ENCODE results near the gene MB.

MB gene

DNA sequence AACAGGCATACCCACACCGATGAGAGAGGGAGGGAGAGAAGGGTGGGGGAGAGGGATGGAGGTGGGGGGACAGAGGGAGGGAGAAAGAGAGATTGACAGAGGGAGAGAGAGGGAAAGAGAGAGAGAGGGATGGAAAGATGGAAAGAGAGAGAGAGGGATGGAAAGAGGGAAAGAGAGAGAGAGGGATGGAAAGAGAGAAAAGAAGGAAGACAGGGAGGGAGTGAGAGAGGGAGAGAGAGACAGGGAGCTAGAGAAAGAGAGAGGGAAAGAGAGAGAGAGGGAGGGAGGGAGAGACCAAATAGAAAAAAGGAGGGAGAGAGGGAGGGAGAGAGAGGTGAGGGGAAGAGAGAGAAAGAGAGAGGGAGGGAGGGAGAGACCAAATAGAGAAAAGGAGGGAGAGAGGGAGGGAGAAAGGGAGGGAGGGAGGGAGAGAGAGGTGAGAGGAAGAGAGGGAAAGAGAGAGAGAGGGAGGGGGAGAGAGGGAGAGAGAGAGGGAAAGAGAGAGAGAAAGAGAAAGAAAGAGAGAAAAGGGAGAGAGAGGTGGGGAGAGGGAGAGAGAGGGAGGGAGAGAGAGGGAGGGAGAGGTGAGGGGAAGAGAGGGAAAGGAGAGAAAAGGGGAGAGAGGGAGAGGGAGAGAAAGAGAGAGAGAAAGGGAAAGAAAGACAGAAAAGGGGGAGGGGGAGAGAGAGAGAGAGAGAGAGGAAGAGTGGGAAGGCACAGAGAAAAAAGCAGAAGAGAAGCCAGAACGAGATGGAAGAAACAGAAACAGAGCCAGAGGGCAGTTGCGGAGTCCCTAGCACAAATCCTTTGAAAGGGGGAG lies 23.8 kb downstream of the MB start:
- DNase-seq = no peak

DNA sequence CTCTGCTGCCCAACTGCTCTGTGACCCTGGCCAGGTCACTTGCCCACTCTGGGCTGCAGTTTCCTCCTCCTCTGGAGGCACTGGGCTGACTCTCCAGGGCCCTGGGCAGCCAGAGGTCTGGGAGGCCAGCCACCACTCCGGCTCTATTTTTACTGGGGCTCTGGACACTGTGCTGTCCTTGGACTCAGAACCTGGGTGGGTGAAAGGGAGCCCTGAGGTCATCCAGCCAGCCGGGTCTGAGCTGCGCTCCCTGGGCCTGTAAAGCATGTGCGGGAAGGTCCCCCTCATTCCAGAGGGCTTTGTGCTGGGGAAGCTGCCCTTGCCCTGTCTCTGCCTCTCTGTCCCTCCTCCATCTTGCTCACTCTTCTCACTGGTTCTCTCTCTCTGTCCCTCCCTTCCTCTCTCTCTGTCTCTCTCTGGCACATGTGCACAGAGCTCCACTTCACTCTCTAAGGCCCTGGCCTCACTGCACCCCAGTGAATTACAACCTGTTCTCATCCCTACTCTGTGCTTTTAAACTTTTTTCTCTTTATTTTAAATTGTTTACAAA lies 24.6 kb downstream of the MB start:
- no peak for DNase-seq

DNA sequence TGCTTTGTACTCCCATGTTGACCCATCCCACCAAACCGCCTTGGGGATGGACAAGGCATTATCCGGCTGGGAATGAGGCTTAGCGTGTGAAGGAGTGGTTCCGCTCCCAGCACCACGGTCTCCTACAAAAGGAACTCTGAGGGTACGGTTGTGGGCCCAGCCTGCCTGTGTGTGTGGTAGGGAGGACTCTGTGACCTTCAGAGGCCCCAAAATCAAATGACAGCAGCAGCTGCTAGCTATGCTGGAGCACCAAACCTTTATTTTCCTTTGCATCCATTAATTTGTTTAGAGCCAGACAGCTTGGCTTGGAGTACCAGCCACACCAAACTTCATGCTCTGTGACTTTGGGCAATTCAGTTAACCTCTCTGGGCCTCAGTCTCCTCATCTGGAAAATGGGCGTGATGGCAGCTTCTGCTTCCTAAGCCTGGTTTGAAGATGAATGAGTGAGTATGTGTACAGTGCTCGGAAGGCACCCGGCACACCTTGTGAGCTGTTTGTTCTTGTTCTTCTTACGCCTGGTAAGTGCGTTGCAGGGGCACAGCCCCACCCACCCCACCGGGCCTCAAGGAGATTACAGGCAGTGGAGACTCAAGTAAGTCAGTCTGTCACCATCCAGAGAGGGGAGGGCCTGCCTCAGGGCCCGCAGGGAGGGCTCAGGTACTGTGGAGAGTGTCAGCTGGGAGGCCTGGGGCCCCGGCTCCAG lies 25.3 kb downstream of the MB start:
- no peak for DNase-seq

DNA sequence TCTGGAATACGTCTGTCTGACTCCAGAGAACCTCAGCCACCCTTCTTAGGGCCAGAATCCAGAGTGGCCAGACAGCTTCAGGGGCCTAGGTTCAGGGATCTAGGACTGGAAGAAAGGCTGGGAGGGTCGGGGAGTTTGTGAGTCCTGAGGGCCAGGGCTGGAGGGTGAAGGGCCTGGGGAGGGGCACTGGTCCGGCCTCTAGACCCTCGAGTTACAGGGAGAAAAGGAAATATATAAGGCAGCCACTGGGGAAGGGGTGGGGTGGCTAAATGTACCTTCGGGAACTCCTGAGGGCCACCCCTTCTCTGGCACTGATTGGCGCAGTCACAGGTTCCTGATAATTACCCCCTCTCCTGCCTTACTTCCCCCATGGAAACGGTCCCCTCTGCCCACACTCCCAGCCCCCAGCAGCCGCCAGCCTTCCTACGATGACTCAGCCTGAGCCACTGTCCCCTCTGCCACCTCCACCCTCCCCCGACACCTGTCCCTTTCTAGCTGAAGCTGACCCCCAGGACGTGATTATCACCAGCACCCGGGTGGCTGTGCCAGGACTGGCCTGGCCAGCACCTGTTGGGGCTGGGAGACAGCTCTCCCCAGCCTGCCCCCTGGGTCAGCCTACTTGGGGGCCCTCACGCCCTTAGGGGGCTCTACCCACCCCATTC lies 26.4 kb downstream of the MB start:
- no peak for DNase-seq

DNA sequence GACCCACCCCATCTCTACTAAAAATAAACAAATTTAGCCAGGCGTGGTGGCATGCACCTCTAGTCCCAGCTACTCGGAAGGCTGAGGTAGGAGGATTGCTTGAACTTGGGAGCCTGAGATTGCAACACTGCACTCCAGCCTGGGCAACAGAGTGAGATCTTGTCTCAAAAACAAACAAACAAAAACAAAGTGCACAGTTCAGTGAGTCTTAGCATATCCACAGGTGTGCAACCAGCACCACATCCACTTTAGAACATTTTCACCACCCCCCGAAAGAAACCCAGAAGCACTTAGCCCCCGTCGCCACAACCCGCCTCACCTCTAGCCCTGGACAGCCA lies 27.4 kb downstream of the MB start:
- DNase-seq = no peak

DNA sequence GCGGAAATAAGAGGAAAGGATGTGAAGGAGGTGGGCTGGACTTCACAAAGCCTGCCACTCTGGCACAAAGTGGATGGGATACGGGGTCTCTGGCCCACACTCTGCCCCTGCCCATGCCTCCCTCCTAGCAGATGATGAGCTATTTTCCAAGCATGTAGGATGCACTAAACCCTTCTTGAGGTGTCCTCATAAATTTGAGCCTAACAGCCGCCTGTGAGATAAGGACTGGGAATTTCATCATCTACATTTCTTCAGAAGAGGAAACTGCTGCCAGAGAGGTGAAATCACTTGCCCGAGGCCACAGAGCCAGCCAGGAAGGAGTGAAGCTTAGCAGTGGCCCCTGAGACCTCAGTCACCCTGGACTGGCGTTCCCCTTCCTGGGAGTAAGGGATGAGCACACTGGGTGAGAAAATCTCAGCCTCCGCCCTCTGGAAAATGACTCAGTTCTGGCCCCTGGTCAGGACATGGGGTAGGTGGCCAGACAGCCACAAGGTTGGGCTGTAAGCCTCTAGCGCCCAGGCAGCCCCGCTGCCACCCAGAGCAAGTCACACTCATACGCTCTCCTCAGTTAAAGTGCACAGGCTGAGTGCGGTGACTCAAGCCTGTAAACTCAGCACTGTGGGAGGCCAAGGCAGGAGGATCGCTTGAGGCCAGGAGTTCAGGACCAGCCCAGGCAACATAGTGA lies 27.9 kb downstream of the MB start:
- DNase-seq = no peak

DNA sequence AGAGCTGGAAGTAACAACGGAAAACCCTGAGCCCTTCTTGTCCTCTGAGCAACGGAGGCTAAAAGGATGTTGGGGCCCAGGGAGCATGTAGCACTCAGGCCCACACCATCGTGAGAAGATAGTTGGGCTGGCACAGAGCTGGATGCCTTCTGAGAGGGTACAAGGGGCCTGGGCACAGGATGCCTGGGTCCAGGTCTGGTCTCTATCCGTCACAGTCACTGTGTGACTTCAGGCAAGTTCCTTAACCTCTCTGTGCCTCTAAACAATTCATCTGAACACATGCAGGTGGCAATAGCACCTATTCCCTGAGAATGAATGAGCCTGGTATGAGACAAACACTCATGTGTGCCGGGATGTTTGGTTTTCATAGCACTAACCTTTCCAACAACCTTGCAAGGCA lies 29.2 kb downstream of the MB start:
- no peak for DNase-seq

DNA sequence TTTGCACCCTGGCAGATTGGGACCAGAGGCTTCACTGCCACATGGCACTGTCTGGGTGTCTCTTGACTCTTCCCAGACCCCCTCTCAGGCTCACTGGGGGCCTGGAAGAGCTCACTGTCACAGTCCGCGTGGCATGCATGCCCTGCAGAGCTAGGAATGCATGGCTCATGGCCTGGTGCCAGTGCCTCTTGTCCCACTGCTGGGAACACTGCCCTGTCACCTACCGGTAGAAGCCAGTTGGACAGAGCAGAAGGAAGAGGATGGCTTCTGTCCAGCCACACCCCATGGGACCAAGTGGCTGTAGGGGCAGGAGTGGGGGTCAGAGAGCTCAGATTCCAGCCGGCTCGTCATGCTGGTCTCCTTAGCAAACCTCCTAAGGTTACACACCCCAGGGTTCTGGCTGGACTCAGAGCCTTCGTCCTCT lies 29.7 kb downstream of the MB start:
- no peak for DNase-seq

DNA sequence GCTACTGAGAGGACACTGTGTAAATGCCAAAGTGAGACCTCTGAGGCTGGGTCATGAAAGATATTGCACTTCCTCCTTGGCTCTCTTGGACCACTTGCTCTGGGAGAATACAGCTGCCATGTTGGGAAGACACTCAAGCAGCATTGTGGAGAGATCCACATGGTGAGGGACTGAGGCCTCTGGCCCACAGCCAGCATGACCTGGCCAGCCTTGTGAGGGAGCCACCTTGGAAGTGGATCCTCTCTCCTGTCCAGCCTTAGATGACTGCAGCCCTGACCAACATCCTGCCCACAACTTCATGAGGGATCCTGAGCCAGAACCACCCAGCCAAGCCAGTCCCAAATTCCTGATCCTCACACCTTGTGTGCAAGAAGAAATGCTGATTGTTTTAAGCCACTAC lies 30.4 kb downstream of the MB start:
- DNase-seq = no peak

DNA sequence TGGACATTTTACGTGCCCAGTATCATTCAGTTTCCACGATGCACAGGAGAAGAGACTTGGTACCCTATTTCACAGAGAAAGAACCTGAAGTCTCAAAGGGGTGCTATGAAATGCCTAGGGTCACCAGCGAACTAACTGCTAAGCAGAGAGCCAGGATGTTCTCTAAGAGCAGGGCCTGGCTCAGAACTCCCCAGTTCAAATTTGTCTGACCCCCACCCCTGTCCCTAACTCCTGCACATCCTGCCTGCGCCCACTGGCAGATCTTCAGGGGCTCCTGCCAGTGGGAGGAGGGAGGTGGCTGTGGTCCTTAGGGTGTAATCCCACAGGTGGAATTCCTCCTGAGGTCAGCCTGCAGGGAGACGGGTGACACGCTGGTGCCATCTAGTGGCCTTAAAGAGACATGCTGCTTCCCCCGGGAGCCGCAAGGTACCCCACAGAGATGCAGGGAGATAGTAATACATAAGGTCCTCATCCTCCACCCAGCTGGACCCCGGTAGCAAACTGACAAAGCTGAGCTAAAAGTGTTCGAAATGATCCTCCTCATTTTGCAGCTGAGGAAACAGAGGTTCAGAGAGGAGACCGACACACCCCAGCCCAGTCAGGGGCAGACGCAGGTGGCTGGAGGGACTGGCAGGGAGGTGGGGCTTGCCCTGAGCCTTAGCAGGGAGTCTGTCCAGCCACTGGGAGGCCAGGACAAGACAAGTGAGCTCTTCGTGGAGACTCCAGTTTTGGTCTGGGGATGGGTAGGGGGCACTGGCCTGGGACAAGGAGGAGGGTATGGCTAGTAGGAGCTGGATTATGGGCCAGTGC lies 34.1 kb downstream of the MB start:
- DNase-seq = peak; percentile 14

DNA sequence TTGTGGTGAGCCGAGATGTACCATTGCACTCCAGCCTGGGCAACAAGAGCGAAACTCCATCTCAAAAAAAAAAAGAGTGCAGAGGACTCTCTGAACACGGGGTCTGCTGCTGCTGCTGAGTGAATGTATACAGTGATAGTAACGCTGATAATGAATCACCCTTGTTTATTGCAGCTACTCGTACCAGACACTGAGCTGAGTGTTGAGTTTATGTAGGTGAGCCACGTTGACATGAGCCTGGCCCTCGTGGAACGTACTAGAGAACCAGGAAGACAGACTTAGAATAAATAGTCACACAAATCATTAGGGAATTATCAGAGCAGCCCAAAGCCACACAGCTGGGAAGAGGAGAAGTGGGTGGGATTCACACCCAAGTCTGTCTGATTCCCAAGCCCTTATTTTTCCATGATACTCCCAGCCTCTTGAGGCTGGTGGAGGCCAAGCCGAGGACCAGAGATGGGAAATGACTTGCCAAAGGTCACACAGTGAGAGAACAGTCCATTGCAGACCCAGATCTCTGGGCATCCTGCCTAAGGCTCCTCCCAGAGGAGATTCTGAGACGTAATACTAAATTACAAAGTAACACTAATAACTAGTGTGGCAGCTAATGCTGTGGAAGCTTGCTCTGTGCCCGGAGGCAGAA lies 34.8 kb downstream of the MB start:
- no peak for DNase-seq

DNA sequence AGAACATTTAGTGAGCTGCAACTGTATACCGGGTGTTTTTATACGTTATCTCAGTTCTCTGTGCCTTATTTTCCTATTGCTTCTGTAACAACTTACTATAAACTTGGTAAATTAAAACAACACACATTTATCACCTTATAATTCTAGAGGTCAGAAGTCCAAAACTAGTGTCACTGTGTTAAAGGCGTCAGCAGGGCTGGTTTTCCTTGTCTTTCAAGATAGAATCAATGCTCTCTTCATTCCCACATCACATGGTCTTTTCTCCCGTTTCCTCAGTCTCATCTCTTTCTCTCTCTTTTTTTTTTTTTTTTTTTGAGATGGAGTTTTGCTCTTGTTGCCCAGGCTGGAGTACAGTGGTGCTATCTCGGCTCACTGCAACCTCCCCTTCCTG lies 36.1 kb downstream of the MB start:
- DNase-seq = no peak

DNA sequence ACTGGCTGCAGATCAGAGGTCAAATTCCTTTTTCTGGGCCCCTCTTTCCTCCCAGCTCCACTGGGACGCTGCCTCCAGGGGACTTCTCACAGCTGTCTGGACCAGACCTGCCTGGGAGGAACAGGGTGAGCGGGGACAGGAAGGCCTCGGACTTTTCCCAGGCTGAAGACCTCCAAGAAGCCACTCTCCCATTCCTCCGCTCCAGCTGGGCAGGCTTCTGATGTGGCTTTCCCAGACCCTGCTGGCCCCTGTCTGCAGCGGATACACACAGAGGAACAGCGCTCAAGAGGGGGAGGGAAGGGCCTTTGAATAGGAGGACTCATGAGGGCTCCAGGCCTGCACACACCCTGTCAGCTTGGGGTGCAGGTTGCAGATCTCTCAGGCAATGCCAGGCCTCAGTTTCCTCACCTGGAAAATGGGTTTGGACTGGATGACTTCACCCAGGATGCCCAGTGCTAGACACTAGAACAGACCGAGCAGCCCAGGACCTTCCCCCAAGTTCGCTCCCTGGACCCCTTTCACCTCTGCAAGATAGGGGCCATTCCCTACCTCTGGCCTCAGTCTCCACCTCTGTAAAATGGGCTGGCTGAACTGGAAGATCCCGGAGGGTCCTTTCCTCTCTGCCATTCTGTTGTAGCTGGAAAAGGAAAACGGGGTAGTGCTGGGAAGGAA lies 36.6 kb downstream of the MB start:
- no peak for DNase-seq

DNA sequence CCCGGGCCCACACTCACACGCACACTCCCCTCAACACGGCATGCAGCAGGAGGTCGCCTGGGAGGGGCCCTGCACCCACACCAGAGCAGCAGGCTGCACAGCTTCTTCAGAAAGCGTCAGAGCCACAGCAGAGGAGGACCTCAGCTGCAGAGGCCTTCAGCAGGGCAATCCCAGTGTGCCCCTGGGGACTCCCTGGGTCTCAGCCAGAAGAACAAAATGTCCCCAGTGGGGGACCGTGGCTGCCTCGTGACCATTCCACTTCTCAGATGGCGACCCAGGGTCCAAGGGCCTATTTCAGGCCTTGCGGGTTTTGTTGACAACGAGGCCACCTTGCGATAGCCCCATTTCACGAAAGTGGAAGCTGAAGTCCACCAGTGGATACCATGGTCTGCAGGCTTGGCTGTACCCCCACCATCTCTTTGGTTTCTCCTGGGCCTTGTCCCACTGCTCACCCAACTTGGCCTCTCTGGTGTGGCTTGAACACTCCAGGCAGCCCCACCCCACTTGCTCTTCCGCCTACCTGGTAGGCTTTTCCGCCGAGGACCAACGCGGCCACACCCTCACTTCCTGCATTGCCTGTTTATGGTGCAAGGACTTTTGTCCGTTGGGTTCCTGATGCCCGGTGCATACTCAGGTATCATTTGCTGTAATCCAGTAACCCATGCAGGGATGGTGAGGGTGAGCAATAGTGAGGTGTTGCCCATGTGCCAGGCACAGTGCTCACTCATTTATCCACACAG lies 38.1 kb downstream of the MB start:
- no peak for DNase-seq

DNA sequence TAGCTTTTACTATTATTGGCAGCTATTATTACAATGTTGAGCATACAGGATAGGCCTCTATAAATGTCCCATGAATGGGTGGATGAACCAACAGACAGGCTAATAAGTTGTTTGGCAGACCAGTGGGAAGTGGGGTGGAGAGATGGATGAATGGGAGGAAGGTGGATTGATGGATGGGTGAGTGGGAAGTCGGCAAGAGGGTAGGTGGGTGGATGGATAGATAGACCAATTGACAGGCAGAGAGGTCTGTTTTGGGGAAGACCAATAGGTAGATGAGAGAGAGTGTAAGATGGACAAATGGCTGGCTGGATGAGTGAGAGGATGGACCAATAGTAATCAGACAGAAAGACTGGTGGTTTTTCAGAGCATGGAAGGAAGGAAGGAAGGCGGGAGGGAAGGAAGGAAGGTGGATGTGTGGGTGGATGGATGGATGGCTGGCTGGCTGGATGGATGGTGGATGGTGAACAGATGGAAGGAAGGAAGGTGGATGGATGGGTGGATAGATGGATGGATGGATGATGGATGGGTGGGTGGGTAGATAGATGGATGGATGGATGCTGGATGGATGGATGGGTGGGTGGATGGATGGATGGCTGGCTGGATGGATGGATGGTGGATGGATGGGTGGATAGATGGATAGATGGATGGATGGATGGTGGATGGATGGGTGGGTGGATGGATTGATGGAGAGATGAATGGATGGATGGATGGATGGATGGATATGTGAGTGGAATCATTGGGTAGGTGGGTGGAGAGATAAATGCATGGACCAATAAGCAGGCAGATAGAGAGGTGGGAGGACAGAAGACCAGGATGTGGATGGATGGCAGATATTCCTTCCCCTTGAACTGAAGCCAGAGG lies 39.1 kb downstream of the MB start:
- DNase-seq = no peak

DNA sequence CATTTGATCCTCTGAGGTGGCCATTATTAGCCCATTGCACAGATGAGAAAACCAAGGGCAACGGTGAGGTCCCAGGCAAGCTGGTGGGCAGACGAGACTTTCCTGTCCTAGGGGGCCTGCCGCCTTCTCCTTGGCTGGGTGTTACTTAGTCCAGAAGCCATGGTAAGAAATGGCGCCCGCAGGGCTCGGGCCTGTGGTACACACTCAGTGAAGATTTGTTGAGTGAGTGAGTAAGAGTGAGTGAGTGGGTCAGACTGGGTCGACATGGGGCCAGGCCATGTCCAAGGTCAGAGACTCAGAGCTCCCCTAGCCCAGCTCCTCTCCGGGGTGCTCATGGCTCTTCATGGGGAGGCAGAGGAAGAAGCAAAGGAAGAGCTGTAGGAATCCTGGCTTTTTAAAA lies 40.5 kb downstream of the MB start:
- no peak for DNase-seq

DNA sequence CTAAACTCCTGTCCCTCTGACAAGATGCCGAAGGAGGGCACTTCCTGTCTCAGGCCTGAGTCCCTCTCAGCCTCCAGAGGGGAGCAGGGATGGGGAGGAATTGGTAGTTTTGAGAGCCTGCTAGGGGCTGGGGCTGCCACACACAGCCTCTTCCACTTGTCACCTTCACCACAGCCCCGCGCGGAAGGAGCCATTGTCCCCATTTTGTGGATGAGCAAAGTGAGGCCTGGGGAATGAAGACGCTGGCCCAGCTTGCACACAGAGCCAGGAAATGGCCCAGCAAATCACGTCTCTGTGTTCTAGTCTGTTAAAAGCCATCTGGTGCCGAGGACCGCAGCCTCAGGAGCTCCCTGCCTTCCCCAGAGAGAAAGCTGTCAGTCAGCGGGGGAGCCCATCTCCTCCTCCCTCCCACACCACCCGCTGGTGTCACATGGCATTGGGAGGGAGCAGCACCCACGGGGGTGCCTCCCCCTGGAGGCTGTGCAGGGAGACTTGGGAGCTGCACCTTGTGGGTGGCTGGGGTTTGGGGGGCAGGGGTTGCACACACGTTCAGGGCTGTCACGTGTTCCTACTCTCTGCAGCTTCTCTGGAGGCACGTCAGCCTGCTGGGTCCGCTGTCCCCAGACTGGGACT lies 41.9 kb downstream of the MB start:
- DNase-seq = no peak

DNA sequence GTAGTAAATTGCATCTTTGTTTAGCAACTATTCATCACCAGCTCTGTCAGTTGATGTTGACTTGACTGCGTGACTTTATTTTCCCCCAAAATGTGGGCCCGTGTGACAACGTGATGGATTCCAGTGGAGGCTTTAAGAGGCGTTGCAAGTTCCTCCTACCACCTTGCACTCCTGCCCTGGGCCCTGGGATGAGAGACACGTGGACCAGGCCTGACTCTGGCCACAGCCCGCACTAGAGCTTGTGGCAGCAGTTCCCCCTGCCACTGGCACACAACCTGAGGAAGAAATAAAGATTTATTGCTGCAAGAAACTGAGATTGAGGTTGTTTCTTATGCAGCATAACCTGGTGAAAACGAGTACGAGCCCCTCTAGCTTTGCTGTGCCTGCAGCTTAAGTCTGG lies 44.6 kb downstream of the MB start:
- DNase-seq = no peak

DNA sequence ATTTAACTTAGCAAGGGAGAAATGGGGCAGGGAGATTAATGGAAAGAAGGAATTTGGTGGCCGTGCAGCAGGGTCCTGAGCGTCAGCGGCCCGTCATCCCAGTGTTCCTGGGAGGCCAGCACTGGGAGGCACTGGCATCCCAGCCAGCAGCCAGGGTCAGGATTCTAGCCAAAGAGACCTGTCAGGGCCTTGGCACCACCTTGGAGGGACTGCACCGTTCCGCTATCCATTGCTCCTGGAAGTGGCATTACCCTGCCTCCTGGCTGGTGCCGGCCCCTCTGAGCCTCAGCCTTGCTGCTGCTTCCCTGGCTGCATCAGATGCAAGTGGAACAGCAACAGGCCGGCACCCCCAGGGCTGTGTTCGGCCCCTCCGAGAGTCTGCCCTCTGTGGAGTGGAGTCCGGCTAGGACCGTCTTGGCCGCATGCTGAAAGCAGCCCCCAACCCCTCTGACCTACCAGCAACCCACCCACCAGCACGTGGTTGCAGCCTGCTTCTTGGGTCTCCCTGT lies 46.4 kb downstream of the MB start:
- no peak for DNase-seq
